HUES48 (cell line): Measurements from ENCODE around the gene MTA2.

Experiments
- H3K27ac ChIP-seq: one replicate; pipeline ENCODE4 v1.7.0; 2013; ENCODE audit warnings: low read depth, low read length, inconsistent platforms
- H3K27me3 ChIP-seq: 2 replicates; pipeline ENCODE4 v1.6.1; 2013; ENCODE audit warnings: mild to moderate bottlenecking, low read length; ENCODE audit not compliant: control insufficient read depth, insufficient read depth
- H3K36me3 ChIP-seq: 2 replicates; pipeline ENCODE4 v1.6.1; 2013; ENCODE audit warnings: low read length; ENCODE audit not compliant: control insufficient read depth, insufficient read depth
- H3K4me1 ChIP-seq: 2 replicates; pipeline ENCODE4 v1.6.1; 2013; ENCODE audit warnings: mild to moderate bottlenecking, low read length; ENCODE audit not compliant: control insufficient read depth, insufficient read depth
- H3K4me3 ChIP-seq: 2 replicates; pipeline ENCODE4 v1.5.1; 2013; ENCODE audit warnings: mild to moderate bottlenecking, low read depth, low read length
- H3K9ac ChIP-seq: 2 replicates; pipeline ENCODE4 v1.6.1; 2013; ENCODE audit warnings: mild to moderate bottlenecking, low read depth, low read length, moderate library complexity
- H3K9me3 ChIP-seq: 2 replicates; pipeline ENCODE4 v1.6.1; 2013; ENCODE audit warnings: low read length; ENCODE audit not compliant: control insufficient read depth, insufficient read depth

Gene MTA2

GRCh38 chr11:62611705-62612365 is 10.2 kb upstream of the MTA2 start:
- peaks cover 10% of the 10 kb centered on the region; the same call in 1 of the 2 replicates for H3K4me1 ChIP-seq
- no peaks in the 10 kb centered on the region for H3K9me3 ChIP-seq
- H3K9ac ChIP-seq = no peak overlapping the region
- H3K4me3 ChIP-seq = peak overlapping the region; percentile 72
- H3K36me3 ChIP-seq = no peaks in the 10 kb centered on the region
- H3K27ac ChIP-seq = peak overlapping the region; percentile 27
- H3K27me3 ChIP-seq = no peaks in the 10 kb centered on the region; the same call in 1 of the 2 replicates

DNA sequence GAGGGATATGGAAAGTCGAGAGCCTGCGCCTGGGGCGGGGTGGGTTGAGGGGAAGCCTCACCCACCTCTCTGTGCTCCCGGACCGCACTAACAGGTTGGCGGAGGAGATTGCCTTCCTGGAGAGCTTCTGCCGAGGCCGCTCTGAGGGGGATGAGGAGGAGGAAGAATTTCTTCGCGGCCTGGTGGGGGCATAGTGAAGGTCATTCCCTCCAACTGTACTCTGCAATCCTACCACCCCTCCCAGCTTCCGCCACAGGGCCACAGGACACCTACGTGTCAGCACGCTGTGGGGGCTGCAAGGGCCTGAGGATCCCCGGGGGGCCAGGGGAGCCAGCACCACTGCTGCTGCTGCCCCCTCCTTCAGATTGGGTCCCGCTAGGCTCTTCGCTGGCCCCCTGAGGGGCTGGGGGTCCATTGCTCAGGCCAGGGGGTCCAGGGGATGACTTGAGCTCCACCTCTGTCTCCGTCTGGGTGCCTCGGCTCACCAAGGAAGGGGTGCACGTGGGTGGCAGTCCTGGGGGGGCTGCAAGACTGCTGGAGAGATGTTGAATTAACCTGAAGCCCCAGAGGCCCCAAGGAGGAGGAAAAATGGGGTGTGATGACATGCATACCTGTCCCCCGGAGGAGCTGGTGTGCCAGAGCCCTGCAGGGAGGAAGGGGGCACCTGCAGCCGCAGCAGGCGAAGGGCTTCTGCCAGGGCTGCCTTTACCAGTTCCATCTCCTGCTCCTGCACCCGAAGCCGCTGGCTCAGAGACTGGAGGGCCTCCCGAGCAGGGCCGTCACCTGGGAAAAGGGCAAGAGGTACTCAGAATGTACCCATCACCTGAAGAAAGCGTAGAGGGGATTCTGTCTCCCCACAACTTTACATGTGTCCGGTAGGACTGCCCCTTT is 9.4 kb upstream of the MTA2 start:
- Histone ChIP-seq H3K27ac (no peak overlapping the region), H3K4me1 (peaks cover 10% of the 10 kb centered on the region; the same call in 1 of the 2 replicates), H3K9me3 (no peaks in the 10 kb centered on the region), H3K36me3 (no peaks in the 10 kb centered on the region), H3K4me3 (peak overlapping the region; percentile 72), H3K9ac (no peak overlapping the region), H3K27me3 (no peaks in the 10 kb centered on the region; the same call in 1 of the 2 replicates)

GRCh38 chr11:62610403-62610802 is 8.7 kb upstream of the MTA2 start:
- no peaks in the 10 kb centered on the region for H3K36me3 ChIP-seq
- no peak overlapping the region for H3K9ac ChIP-seq
- H3K27ac ChIP-seq = no peak overlapping the region
- no peaks in the 10 kb centered on the region; the same call in 1 of the 2 replicates for H3K27me3 ChIP-seq
- no peaks in the 10 kb centered on the region for H3K9me3 ChIP-seq
- H3K4me3 ChIP-seq = no peak overlapping the region
- H3K4me1 ChIP-seq = peaks cover 10% of the 10 kb centered on the region; the same call in 1 of the 2 replicates

DNA sequence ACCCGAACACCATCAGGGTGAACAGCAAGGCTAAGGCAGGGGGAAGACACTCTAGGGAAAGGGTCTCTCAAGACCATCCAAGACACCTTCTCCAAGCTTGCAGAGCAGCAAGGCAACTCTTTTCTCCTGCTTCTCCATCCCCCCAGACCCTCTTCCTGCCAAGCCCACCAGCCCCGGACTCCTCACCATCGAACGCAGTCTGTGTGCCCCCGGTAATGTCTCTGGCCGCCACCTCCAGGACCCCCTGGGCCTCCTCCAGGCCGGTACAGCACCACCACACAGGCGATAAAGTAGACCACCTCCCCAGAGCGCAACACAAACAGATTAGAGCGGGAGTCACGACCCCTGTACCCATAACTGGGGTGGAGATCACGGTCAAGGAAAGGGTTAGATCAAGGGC is 7.1 kb upstream of the MTA2 start:
- Histone ChIP-seq H3K4me1 (peaks cover 10% of the 10 kb centered on the region; the same call in 1 of the 2 replicates), H3K4me3 (no peak overlapping the region), H3K27ac (no peak overlapping the region), H3K9ac (no peak overlapping the region), H3K9me3 (no peaks in the 10 kb centered on the region), H3K36me3 (no peaks in the 10 kb centered on the region), H3K27me3 (peaks cover 4% of the 10 kb centered on the region)

GRCh38 chr11:62607714-62608113 is 6.0 kb upstream of the MTA2 start:
- Histone ChIP-seq H3K4me3 (no peak overlapping the region), H3K27me3 (peaks cover 15% of the 10 kb centered on the region), H3K27ac (no peak overlapping the region), H3K36me3 (no peaks in the 10 kb centered on the region), H3K4me1 (peaks cover 14% of the 10 kb centered on the region), H3K9me3 (no peaks in the 10 kb centered on the region), H3K9ac (no peak overlapping the region)

GRCh38 chr11:62605902-62606301 is 4.2 kb upstream of the MTA2 start:
- Histone ChIP-seq H3K27me3 (peaks cover 17% of the 10 kb centered on the region), H3K9ac (no peak overlapping the region), H3K9me3 (no peaks in the 10 kb centered on the region), H3K36me3 (no peaks in the 10 kb centered on the region), H3K4me3 (no peak overlapping the region), H3K27ac (no peak overlapping the region), H3K4me1 (peaks cover 8% of the 10 kb centered on the region)

GRCh38 chr11:62605467-62605866 is 3.8 kb upstream of the MTA2 start:
- no peak overlapping the region for H3K27ac ChIP-seq
- no peaks in the 10 kb centered on the region for H3K36me3 ChIP-seq
- H3K4me3 ChIP-seq = no peak overlapping the region
- H3K9me3 ChIP-seq = no peaks in the 10 kb centered on the region
- peaks cover 8% of the 10 kb centered on the region for H3K4me1 ChIP-seq
- H3K27me3 ChIP-seq = peaks cover 17% of the 10 kb centered on the region
- H3K9ac ChIP-seq = no peak overlapping the region

DNA sequence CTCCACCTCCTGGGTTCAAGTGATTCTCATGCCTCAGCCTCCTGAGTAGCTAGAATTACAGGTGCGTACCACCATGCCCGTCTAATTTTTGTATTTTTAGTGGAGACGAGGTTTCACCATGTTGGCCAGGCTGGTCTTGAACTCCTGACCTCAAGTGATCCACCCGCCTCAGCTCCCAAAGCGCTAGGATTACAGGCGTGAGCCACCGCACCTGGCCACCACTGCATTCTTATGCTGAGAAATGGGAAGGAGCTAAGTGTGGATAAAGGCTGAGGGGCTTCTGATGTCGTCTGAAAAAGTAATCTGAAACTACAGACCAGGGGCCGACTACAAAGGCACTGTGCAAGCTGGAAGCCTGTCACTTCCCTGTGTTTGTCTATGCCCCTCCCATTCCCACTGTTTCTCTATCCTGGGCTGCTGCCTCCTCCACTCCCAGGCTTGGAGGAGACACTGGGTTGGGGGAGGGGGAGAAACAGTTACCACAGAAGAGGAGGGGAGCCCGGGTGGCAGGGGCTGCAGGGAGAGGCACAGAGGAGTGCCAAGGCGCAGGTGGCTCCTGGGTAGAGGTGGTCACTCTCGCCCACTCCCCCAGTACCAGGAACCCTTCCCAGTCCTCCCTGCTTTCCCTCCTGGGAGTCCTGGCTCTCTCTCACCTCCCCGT is 2.9 kb upstream of the MTA2 start:
- Histone ChIP-seq H3K27ac (no peak overlapping the region), H3K9ac (no peak overlapping the region), H3K27me3 (peaks cover 17% of the 10 kb centered on the region), H3K9me3 (no peaks in the 10 kb centered on the region), H3K36me3 (peaks cover 7% of the 10 kb centered on the region; the same call in 1 of the 2 replicates), H3K4me1 (peaks cover 16% of the 10 kb centered on the region), H3K4me3 (no peak overlapping the region)

DNA sequence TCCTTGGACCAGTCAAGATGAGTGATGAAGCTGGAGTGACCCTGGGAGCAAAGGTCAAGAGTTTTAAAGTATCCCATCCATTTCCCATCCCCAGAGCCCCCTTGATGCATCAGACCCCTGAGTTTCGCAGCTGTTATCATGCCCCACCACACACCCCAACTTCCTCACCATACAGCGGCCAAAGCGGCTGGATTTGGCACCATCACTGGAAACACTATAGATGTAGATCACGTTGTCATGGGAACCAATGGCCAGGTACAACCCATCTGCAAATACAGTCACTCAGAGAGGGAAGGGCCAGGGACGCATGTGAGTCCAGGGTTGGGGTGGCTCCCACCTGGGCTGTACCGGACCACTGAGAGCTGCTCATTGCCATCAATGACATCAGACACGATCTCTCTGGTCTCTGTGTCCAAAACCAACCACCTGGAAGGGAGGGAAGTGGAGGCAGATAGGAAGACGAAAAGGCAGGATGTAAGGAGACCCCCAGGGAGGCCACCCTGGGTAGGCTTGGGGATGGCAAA is 2.2 kb upstream of the MTA2 start:
- H3K27ac ChIP-seq = no peak overlapping the region
- peaks cover 8% of the 10 kb centered on the region; the same call in 1 of the 2 replicates for H3K36me3 ChIP-seq
- H3K4me1 ChIP-seq = peaks cover 20% of the 10 kb centered on the region
- H3K27me3 ChIP-seq = peaks cover 17% of the 10 kb centered on the region
- H3K9me3 ChIP-seq = no peaks in the 10 kb centered on the region
- H3K9ac ChIP-seq = no peak overlapping the region
- no peak overlapping the region for H3K4me3 ChIP-seq

GRCh38 chr11:62603072-62603408 is 1.4 kb upstream of the MTA2 start:
- Histone ChIP-seq H3K27me3 (peaks cover 17% of the 10 kb centered on the region), H3K27ac (no peak overlapping the region), H3K9me3 (no peaks in the 10 kb centered on the region), H3K4me1 (peaks cover 21% of the 10 kb centered on the region), H3K9ac (no peak overlapping the region), H3K36me3 (peaks cover 14% of the 10 kb centered on the region), H3K4me3 (peak overlapping the region; percentile 87)
